Measurements from ENCODE around the gene AP3B2.
"Not testable (repeated sequence)": the region's sequence is repeated elsewhere in the genome, so short reads cannot be mapped to it uniquely, and the experiment has no call there.

AP3B2 gene

DNA sequence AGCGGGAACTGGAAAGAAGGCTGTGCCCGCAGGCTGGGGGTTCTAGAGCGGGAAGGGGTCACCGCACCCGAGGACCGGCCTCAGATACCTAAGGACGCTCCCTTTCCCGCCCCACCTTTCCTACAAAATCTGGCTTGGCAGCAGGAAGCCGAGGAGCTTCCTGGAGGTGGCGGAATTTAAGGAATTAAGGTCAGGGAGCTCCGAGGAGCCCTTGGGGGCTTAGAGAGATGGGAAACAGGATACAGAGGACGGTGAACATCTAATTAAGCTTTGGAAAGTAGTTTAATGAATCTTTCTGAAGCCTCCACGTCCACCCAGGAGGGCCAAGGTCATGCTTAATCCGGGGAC lies 507 bp upstream of the AP3B2 start:
- peaks cover 33% of the 10 kb centered on the region for H3K27me3 Mint-ChIP-seq (ENCODE audit: low read depth)

GRCh38 chr15:82709081-82709420 lies 624 bp downstream of the AP3B2 start:
- no peak overlapping the region for H3K4me3 Mint-ChIP-seq
- H3K27ac Mint-ChIP-seq = no peak overlapping the region
- TF ChIP-seq CTCF (IDR thresholded peaks at IDR 0.05; ENCODE audit: unreplicated experiment in 3 of 3) = no peak
- H3K36me3 Mint-ChIP-seq (ENCODE audit: low read depth) = no peaks in the 10 kb centered on the region
- no peaks in the 10 kb centered on the region for H3K9me3 Mint-ChIP-seq
- H3K27me3 Mint-ChIP-seq (ENCODE audit: low read depth) = peaks cover 30% of the 10 kb centered on the region
- no peaks in the 10 kb centered on the region for H3K4me1 Mint-ChIP-seq

More for the DNA sequence above, 507 bp upstream of the AP3B2 start:
- Mint-ChIP-seq H3K27ac (no peak overlapping the region), H3K4me1 (no peaks in the 10 kb centered on the region), H3K36me3 (ENCODE audit: low read depth) (no peaks in the 10 kb centered on the region), H3K9me3 (no peaks in the 10 kb centered on the region), H3K4me3 (peak overlapping the region in 2 of 3 experiments; percentile 13 to 75)
- TF ChIP-seq CTCF (IDR thresholded peaks at IDR 0.05; ENCODE audit: unreplicated experiment in 3 of 3) = no peak

DNA sequence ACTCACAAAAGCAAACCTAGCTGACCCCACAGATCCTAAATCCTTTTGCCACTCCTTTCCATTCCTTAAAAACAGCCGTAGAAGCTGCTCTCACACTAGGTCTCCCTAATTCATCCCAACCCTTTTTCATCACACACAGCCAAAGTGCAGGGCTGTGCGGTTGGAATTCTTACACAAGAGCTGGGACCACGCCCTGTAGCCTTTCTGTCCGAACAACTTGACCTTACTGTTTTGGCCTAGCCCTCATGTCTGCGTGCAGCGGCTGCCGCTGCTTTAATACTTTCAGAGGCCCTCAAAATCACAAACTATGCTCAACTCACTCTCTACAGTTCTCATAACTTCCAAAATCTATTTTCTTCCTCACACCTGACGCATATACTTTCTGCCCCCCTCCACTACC lies 3.8 kb downstream of the AP3B2 start:
- H3K4me1 Mint-ChIP-seq; H3K4me3 Mint-ChIP-seq; H3K27me3 Mint-ChIP-seq (ENCODE audit: low read depth); H3K36me3 Mint-ChIP-seq (ENCODE audit: low read depth); H3K27ac Mint-ChIP-seq; H3K9me3 Mint-ChIP-seq: not testable (repeated sequence)

DNA sequence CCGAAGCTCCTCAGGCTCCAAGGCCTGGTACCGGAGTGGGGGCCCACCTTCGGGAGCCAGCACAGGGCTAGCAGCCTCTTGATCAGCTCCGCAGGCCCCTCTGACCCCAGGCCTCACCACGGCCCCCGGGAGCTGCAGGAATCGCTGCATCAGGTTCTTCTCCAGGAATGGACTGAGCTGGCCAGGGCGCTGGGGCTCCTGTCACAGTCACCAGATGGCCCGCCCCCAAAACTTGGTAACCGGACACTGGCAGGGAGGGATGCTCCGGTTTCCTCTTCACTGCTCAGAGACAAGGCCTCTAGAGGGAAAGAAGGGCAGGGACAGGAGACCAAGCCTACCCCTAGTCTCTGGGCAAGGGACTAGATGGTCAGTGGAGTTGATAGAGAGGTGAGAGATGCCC lies 9.9 kb downstream of the AP3B2 start:
- no peak for TF ChIP-seq CTCF (IDR thresholded peaks at IDR 0.05; ENCODE audit: unreplicated experiment in 3 of 3)
- H3K4me3 Mint-ChIP-seq = no peak overlapping the region
- H3K4me1 Mint-ChIP-seq = no peaks in the 10 kb centered on the region
- H3K27me3 Mint-ChIP-seq (ENCODE audit: low read depth) = peaks cover 4% of the 10 kb centered on the region
- H3K27ac Mint-ChIP-seq = no peak overlapping the region
- no peaks in the 10 kb centered on the region for H3K9me3 Mint-ChIP-seq
- no peaks in the 10 kb centered on the region for H3K36me3 Mint-ChIP-seq (ENCODE audit: low read depth)

DNA sequence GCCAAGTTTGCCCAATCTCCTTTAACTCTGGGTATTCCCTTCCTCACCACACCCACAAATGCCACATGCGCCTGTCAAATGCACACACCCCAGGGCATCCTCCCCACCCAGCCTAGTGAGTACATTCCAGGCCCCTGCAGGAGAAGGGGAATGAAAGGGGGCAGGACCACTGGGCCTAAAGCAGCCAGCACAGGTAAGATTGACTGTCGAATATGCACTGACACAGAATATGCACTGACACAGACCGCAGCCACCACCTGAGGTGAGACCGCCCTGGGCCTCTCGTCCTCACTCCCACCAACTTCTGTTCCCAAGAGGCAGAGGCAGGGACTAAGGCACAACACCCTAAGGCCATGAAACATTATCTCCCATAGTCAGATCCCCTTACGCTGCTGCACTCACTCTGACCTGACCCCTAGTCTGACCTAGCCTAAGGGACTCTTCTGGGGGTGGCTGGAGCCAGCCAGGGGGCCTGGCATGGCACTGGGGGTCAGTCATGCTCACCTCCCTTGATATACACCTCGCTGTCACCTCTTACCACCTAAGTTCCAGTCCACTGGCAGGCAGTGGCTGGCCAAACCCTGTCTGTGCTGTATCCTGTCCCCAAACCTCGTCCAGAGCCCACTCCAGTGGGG lies 10.8 kb downstream of the AP3B2 start:
- H3K27me3 Mint-ChIP-seq (ENCODE audit: low read depth) = peaks cover 4% of the 10 kb centered on the region
- H3K4me3 Mint-ChIP-seq = no peak overlapping the region
- no peak overlapping the region for H3K27ac Mint-ChIP-seq
- H3K4me1 Mint-ChIP-seq = no peaks in the 10 kb centered on the region
- H3K36me3 Mint-ChIP-seq (ENCODE audit: low read depth) = no peaks in the 10 kb centered on the region
- no peak for TF ChIP-seq CTCF (IDR thresholded peaks at IDR 0.05; ENCODE audit: unreplicated experiment in 3 of 3)
- no peaks in the 10 kb centered on the region for H3K9me3 Mint-ChIP-seq

DNA sequence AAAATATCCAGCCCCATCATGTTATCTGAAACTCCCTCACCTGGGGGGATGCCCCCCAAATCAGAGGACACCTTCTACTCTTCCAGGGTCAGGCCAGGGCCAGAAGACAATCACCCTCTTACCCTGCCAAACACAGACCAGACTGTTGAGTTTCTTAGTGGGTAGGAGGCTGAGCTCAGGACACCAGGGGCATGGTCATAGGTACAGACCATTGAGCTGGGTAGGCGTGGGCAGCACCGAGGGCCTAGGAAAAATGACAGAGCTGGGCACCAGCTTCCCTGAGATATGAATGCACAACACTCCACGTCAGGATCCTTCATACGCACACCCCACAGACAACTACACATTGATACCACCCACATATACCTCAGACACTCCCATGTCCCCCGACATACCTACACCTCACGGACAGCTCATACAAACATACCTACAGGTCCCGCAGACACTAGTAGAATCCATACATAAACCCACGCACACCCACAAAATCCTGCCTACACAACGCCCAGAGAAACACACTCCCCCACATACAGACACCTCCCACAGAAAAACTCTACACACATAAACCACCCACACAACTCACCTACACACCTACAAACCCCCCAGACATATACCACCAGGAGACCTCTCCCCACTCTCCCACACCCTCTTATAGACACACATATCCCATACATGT lies 11.8 kb downstream of the AP3B2 start:
- no peak for TF ChIP-seq CTCF (IDR thresholded peaks at IDR 0.05; ENCODE audit: unreplicated experiment in 3 of 3)
- H3K27ac Mint-ChIP-seq = no peak overlapping the region
- no peaks in the 10 kb centered on the region for H3K9me3 Mint-ChIP-seq
- H3K36me3 Mint-ChIP-seq (ENCODE audit: low read depth) = no peaks in the 10 kb centered on the region
- H3K27me3 Mint-ChIP-seq (ENCODE audit: low read depth) = peaks cover 4% of the 10 kb centered on the region
- H3K4me1 Mint-ChIP-seq = no peaks in the 10 kb centered on the region
- no peak overlapping the region for H3K4me3 Mint-ChIP-seq
